KMS-11 (cell line): Measurements from ENCODE around the gene ACAP3.

Source experiments
- H2AFZ ChIP-seq: fragments of 200-600 bp; sonication (generic); 2 replicates; pipeline ENCODE4 v1.6.1; 2016; ENCODE audit warnings: antibody characterized with exemption, mixed run types, low read depth
- H3K27ac ChIP-seq: fragments of 200-600 bp; sonication (generic); 2 replicates; pipeline ENCODE4 v1.6.1; 2016; ENCODE audit warnings: mild to moderate bottlenecking, mixed run types
- H3K27me3 ChIP-seq: fragments of 200-600 bp; sonication (generic); 2 replicates; pipeline ENCODE4 v1.6.1; 2017; ENCODE audit warnings: mild to moderate bottlenecking, low read depth, mixed run types, moderate library complexity; ENCODE audit not compliant: insufficient read depth
- H3K36me3 ChIP-seq: fragments of 200-600 bp; sonication (generic); 2 replicates; pipeline ENCODE4 v1.6.1; 2017; ENCODE audit warnings: mild to moderate bottlenecking, mixed run types; ENCODE audit not compliant: insufficient read depth
- H3K4me1 ChIP-seq: fragments of 200-600 bp; sonication (generic); 2 replicates; pipeline ENCODE4 v1.6.1; 2016; ENCODE audit warnings: mild to moderate bottlenecking, low read depth, mixed run types; ENCODE audit not compliant: poor library complexity, severe bottlenecking
- H3K4me2 ChIP-seq: fragments of 200-600 bp; sonication (generic); 2 replicates; pipeline ENCODE4 v1.7.0; 2016; ENCODE audit warnings: mild to moderate bottlenecking, mixed run types
- H3K4me3 ChIP-seq: fragments of 200-600 bp; sonication (generic); IDR thresholded peaks from 2 replicates; pipeline ENCODE4 v1.6.1; 2017; ENCODE audit warnings: low read depth, low read length, mixed read lengths; ENCODE audit not compliant: insufficient read depth
- H3K79me2 ChIP-seq: fragments of 200-600 bp; sonication (generic); 2 replicates; pipeline ENCODE4 v1.6.1; 2016; ENCODE audit warnings: low read depth, mixed run types; ENCODE audit not compliant: insufficient read depth
- H3K9ac ChIP-seq: fragments of 200-600 bp; sonication (generic); 2 replicates; pipeline ENCODE4 v1.6.1; 2016; ENCODE audit warnings: mild to moderate bottlenecking, mixed run types
- H4K20me1 ChIP-seq: fragments of 200-600 bp; sonication (generic); 2 replicates; pipeline ENCODE4 v1.6.1; 2016; ENCODE audit warnings: mild to moderate bottlenecking, mixed run types; ENCODE audit not compliant: insufficient read depth
- CTCF ChIP-seq: fragments of 200-600 bp; sonication (generic); conservative IDR thresholded peaks from 2 replicates; pipeline ENCODE4 v1.6.1; 2017; ENCODE audit warnings: low read depth, mild to moderate bottlenecking, antibody characterized with exemption, low read length, moderate library complexity, mixed read lengths

Gene ACAP3

GRCh38 chr1:1280782-1281481, 26.8 kb downstream of the ACAP3 start:
- no peak overlapping the region for H2AFZ ChIP-seq
- H3K27ac ChIP-seq, result no peak overlapping the region
- H3K4me3 ChIP-seq, result no peak overlapping the region
- H4K20me1 ChIP-seq, result no peaks in the 10 kb centered on the region
- no peaks in the 10 kb centered on the region for H3K36me3 ChIP-seq
- peaks cover 17% of the 10 kb centered on the region; the same call in 1 of the 2 replicates for H3K27me3 ChIP-seq
- peaks cover 3% of the 10 kb centered on the region for H3K4me1 ChIP-seq
- H3K79me2 ChIP-seq, result no peaks in the 10 kb centered on the region
- no peak overlapping the region for H3K9ac ChIP-seq
- no peak overlapping the region for H3K4me2 ChIP-seq
- no peak for TF ChIP-seq CTCF

- Histone ChIP-seq H2AFZ (no peak overlapping the region), H3K27me3 (peaks cover 6% of the 10 kb centered on the region; the same call in 1 of the 2 replicates), H3K36me3 (no peaks in the 10 kb centered on the region), H3K4me2 (no peak overlapping the region), H3K9ac (no peak overlapping the region), H3K4me1 (peaks cover 3% of the 10 kb centered on the region), H4K20me1 (no peaks in the 10 kb centered on the region), H3K79me2 (no peaks in the 10 kb centered on the region), H3K4me3 (no peak overlapping the region), H3K27ac (no peak overlapping the region)
- no peak for TF ChIP-seq CTCF
Measured at GRCh38 chr1:1279028-1279427, 28.7 kb downstream of the ACAP3 start.

GRCh38 chr1:1278620-1279019, 29.1 kb downstream of the ACAP3 start:
- Histone ChIP-seq H3K36me3 (no peaks in the 10 kb centered on the region), H3K27ac (no peak overlapping the region)
- TF ChIP-seq CTCF, result no peak

GRCh38 chr1:1275836-1276235, 31.9 kb downstream of the ACAP3 start:
- H4K20me1 ChIP-seq, result peaks cover 4% of the 10 kb centered on the region; the same call in 1 of the 2 replicates
- no peaks in the 10 kb centered on the region; the same call in 1 of the 2 replicates for H3K27me3 ChIP-seq
- peaks cover 26% of the 10 kb centered on the region for H3K79me2 ChIP-seq
- H3K36me3 ChIP-seq, result 0 out of 2 replicates have a peak, but pooled peaks cover 3% of the 10 kb centered on the region
- H3K4me3 ChIP-seq, result no peak overlapping the region
- no peak overlapping the region for H2AFZ ChIP-seq
- H3K9ac ChIP-seq, result no peak overlapping the region
- H3K27ac ChIP-seq, result no peak overlapping the region
- H3K4me1 ChIP-seq, result peaks cover 14% of the 10 kb centered on the region
- no peak overlapping the region for H3K4me2 ChIP-seq
- TF ChIP-seq CTCF, result no peak

More at GRCh38 chr1:1278620-1279019, 29.1 kb downstream of the ACAP3 start:
- Histone ChIP-seq H3K27me3 (peaks cover 6% of the 10 kb centered on the region; the same call in 1 of the 2 replicates), H4K20me1 (no peaks in the 10 kb centered on the region), H3K4me3 (no peak overlapping the region), H2AFZ (no peak overlapping the region), H3K4me1 (peaks cover 1% of the 10 kb centered on the region), H3K79me2 (no peaks in the 10 kb centered on the region), H3K9ac (no peak overlapping the region), H3K4me2 (no peak overlapping the region)
